Measurements from ENCODE around the gene GOLPH3.

Gene GOLPH3

GRCh38 chr5:32147236-32147635 lies 26.9 kb downstream of the GOLPH3 start:
- Histone ChIP-seq H3K27me3 (ENCODE audit: control insufficient read depth, insufficient read depth, low read length) (no peaks in the 10 kb centered on the region), H3K36me3 (ENCODE audit: control insufficient read depth, insufficient read depth, low read length) (no peaks in the 10 kb centered on the region), H3K4me1 (ENCODE audit: control insufficient read depth, insufficient read depth, low read length) (peaks cover 18% of the 10 kb centered on the region), H3K9me3 (ENCODE audit: control insufficient read depth, low read length) (no peaks in the 10 kb centered on the region), H3K9ac (ENCODE audit: low read length) (no peak overlapping the region), H3K4me3 (ENCODE audit: low read length) (no peak overlapping the region)

GRCh38 chr5:32145378-32145777 lies 28.7 kb downstream of the GOLPH3 start:
- H3K9ac ChIP-seq (ENCODE audit: low read length), result no peak overlapping the region
- no peaks in the 10 kb centered on the region for H3K36me3 ChIP-seq (ENCODE audit: control insufficient read depth, insufficient read depth, low read length)
- no peaks in the 10 kb centered on the region for H3K9me3 ChIP-seq (ENCODE audit: control insufficient read depth, low read length)
- H3K4me1 ChIP-seq (ENCODE audit: control insufficient read depth, insufficient read depth, low read length), result peaks cover 18% of the 10 kb centered on the region
- no peak overlapping the region for H3K4me3 ChIP-seq (ENCODE audit: low read length)
- no peaks in the 10 kb centered on the region for H3K27me3 ChIP-seq (ENCODE audit: control insufficient read depth, insufficient read depth, low read length)

GRCh38 chr5:32144378-32145207 lies 29.5 kb downstream of the GOLPH3 start:
- Histone ChIP-seq H3K4me3 (ENCODE audit: low read length) (no peak overlapping the region), H3K4me1 (ENCODE audit: control insufficient read depth, insufficient read depth, low read length) (peaks cover 18% of the 10 kb centered on the region), H3K9ac (ENCODE audit: low read length) (no peak overlapping the region), H3K9me3 (ENCODE audit: control insufficient read depth, low read length) (no peaks in the 10 kb centered on the region), H3K36me3 (ENCODE audit: control insufficient read depth, insufficient read depth, low read length) (no peaks in the 10 kb centered on the region), H3K27me3 (ENCODE audit: control insufficient read depth, insufficient read depth, low read length) (no peaks in the 10 kb centered on the region)

- no peaks in the 10 kb centered on the region for H3K36me3 ChIP-seq (ENCODE audit: control insufficient read depth, insufficient read depth, low read length)
- no peak overlapping the region for H3K9ac ChIP-seq (ENCODE audit: low read length)
- H3K4me1 ChIP-seq (ENCODE audit: control insufficient read depth, insufficient read depth, low read length), result peaks cover 18% of the 10 kb centered on the region
- no peaks in the 10 kb centered on the region for H3K9me3 ChIP-seq (ENCODE audit: control insufficient read depth, low read length)
- no peaks in the 10 kb centered on the region for H3K27me3 ChIP-seq (ENCODE audit: control insufficient read depth, insufficient read depth, low read length)
- no peak overlapping the region for H3K4me3 ChIP-seq (ENCODE audit: low read length)
Measured at GRCh38 chr5:32143617-32144377, 30.3 kb downstream of the GOLPH3 start.

- Histone ChIP-seq H3K4me1 (ENCODE audit: control insufficient read depth, insufficient read depth, low read length) (no peaks in the 10 kb centered on the region), H3K36me3 (ENCODE audit: control insufficient read depth, insufficient read depth, low read length) (peaks cover 6% of the 10 kb centered on the region), H3K9me3 (ENCODE audit: control insufficient read depth, low read length) (no peaks in the 10 kb centered on the region), H3K27me3 (ENCODE audit: control insufficient read depth, insufficient read depth, low read length) (no peaks in the 10 kb centered on the region), H3K9ac (ENCODE audit: low read length) (no peak overlapping the region), H3K4me3 (ENCODE audit: low read length) (no peak overlapping the region)
Measured at GRCh38 chr5:32138839-32139493, 35.2 kb downstream of the GOLPH3 start.

- Histone ChIP-seq H3K4me3 (ENCODE audit: low read length) (no peak overlapping the region), H3K36me3 (ENCODE audit: control insufficient read depth, insufficient read depth, low read length) (peaks cover 6% of the 10 kb centered on the region), H3K27me3 (ENCODE audit: control insufficient read depth, insufficient read depth, low read length) (no peaks in the 10 kb centered on the region), H3K9ac (ENCODE audit: low read length) (no peak overlapping the region), H3K4me1 (ENCODE audit: control insufficient read depth, insufficient read depth, low read length) (no peaks in the 10 kb centered on the region), H3K9me3 (ENCODE audit: control insufficient read depth, low read length) (no peaks in the 10 kb centered on the region)
Measured at GRCh38 chr5:32136342-32136741, 37.8 kb downstream of the GOLPH3 start.

- H3K4me3 ChIP-seq (ENCODE audit: low read length), result no peak overlapping the region
- H3K9ac ChIP-seq (ENCODE audit: low read length), result no peak overlapping the region
- no peaks in the 10 kb centered on the region for H3K4me1 ChIP-seq (ENCODE audit: control insufficient read depth, insufficient read depth, low read length)
- peaks cover 6% of the 10 kb centered on the region for H3K36me3 ChIP-seq (ENCODE audit: control insufficient read depth, insufficient read depth, low read length)
- no peaks in the 10 kb centered on the region for H3K9me3 ChIP-seq (ENCODE audit: control insufficient read depth, low read length)
- no peaks in the 10 kb centered on the region for H3K27me3 ChIP-seq (ENCODE audit: control insufficient read depth, insufficient read depth, low read length)
Measured at GRCh38 chr5:32135086-32135485, 39.0 kb downstream of the GOLPH3 start.

- Histone ChIP-seq H3K36me3 (ENCODE audit: control insufficient read depth, insufficient read depth, low read length) (peaks cover 6% of the 10 kb centered on the region), H3K4me1 (ENCODE audit: control insufficient read depth, insufficient read depth, low read length) (no peaks in the 10 kb centered on the region), H3K9ac (ENCODE audit: low read length) (no peak overlapping the region), H3K4me3 (ENCODE audit: low read length) (no peak overlapping the region), H3K27me3 (ENCODE audit: control insufficient read depth, insufficient read depth, low read length) (no peaks in the 10 kb centered on the region), H3K9me3 (ENCODE audit: control insufficient read depth, low read length) (no peaks in the 10 kb centered on the region)
Measured at GRCh38 chr5:32132757-32133156, 41.4 kb downstream of the GOLPH3 start.

GRCh38 chr5:32131604-32132003 lies 42.5 kb downstream of the GOLPH3 start:
- Histone ChIP-seq H3K9me3 (ENCODE audit: control insufficient read depth, low read length) (no peaks in the 10 kb centered on the region), H3K4me3 (ENCODE audit: low read length) (no peak overlapping the region), H3K27me3 (ENCODE audit: control insufficient read depth, insufficient read depth, low read length) (no peaks in the 10 kb centered on the region), H3K9ac (ENCODE audit: low read length) (no peak overlapping the region), H3K36me3 (ENCODE audit: control insufficient read depth, insufficient read depth, low read length) (peaks cover 6% of the 10 kb centered on the region), H3K4me1 (ENCODE audit: control insufficient read depth, insufficient read depth, low read length) (no peaks in the 10 kb centered on the region)

GRCh38 chr5:32130865-32131264 lies 43.3 kb downstream of the GOLPH3 start:
- Histone ChIP-seq H3K9ac (ENCODE audit: low read length) (no peak overlapping the region), H3K4me3 (ENCODE audit: low read length) (no peak overlapping the region), H3K27me3 (ENCODE audit: control insufficient read depth, insufficient read depth, low read length) (no peaks in the 10 kb centered on the region), H3K36me3 (ENCODE audit: control insufficient read depth, insufficient read depth, low read length) (peaks cover 6% of the 10 kb centered on the region), H3K4me1 (ENCODE audit: control insufficient read depth, insufficient read depth, low read length) (no peaks in the 10 kb centered on the region), H3K9me3 (ENCODE audit: control insufficient read depth, low read length) (no peaks in the 10 kb centered on the region)

- no peak overlapping the region for H3K9ac ChIP-seq (ENCODE audit: low read length)
- no peaks in the 10 kb centered on the region for H3K36me3 ChIP-seq (ENCODE audit: control insufficient read depth, insufficient read depth, low read length)
- no peaks in the 10 kb centered on the region for H3K9me3 ChIP-seq (ENCODE audit: control insufficient read depth, low read length)
- H3K4me1 ChIP-seq (ENCODE audit: control insufficient read depth, insufficient read depth, low read length), result no peaks in the 10 kb centered on the region
- no peak overlapping the region for H3K4me3 ChIP-seq (ENCODE audit: low read length)
- H3K27me3 ChIP-seq (ENCODE audit: control insufficient read depth, insufficient read depth, low read length), result no peaks in the 10 kb centered on the region
Measured at GRCh38 chr5:32129074-32129598, 45.0 kb downstream of the GOLPH3 start.

GRCh38 chr5:32127711-32128110 lies 46.4 kb downstream of the GOLPH3 start:
- Histone ChIP-seq H3K4me3 (ENCODE audit: low read length) (no peak overlapping the region), H3K4me1 (ENCODE audit: control insufficient read depth, insufficient read depth, low read length) (no peaks in the 10 kb centered on the region), H3K36me3 (ENCODE audit: control insufficient read depth, insufficient read depth, low read length) (no peaks in the 10 kb centered on the region), H3K9me3 (ENCODE audit: control insufficient read depth, low read length) (no peaks in the 10 kb centered on the region), H3K27me3 (ENCODE audit: control insufficient read depth, insufficient read depth, low read length) (no peaks in the 10 kb centered on the region), H3K9ac (ENCODE audit: low read length) (no peak overlapping the region)

All from mucosa of stomach (tissue), 1 donor.